ENCODE results near the gene GRID2. TPM values are rescaled to one million over a fixed set of nuclear protein-coding genes. Genes with fewer than 3 reads are reported as not detected.

Gene GRID2
- total RNA-seq, 2 donors from 2014 or later = not detected

DNA sequence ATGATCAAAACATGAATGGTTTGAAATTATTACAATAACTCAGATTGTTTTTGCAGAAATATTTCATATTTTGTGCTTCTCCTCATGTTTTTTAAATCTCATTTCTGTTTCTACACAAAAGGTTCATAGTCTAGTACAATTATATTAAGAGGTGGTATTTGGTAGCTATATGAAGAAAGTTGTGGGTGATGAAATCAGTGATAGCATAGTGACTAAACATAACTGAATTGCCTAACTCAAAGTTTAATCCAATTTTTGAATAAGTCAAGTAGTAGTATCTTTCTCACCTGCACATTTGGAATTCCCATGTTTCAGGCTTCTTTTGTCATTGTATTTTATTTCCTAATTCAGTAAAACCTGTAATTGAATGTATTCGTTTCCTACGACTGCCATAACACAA, 648.7 kb downstream of the GRID2 start:
- H3K27me3 ChIP-seq = no peaks in the 10 kb centered on the region
- H3K27ac ChIP-seq = no peak overlapping the region
- no peak for DNase-seq
- no peaks in the 10 kb centered on the region for H3K9me3 ChIP-seq
- H3K4me3 ChIP-seq = no peak overlapping the region
- intact Hi-C loops (cut with DNase I) = no loop called here
- no peaks in the 10 kb centered on the region for H3K4me1 ChIP-seq
- no peak overlapping the region for H3K9ac ChIP-seq (ENCODE audit: low read depth in 2 of 2, low read length in 2 of 2)
- TF ChIP-seq CTCF (IDR thresholded peaks at IDR 0.05) = no peak
- H3K36me3 ChIP-seq = no peaks in the 10 kb centered on the region

DNA sequence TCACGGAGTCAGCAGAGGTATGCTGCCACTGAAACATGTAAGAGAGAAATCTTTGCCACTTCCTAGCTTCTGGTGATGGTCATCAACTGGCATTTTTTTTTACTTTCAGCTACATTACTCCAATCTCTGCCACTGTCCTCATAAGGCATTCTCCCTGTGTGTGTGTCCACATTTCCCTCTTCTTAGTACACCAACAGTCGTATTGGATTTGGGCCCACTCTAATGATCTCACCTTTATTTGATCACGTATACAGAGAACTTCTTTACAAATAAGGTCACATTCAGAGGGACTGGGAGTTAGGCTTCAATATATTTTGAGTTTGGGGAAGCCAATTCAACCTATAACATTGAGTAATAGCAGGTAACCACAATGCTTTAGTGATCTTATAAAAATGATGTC, 649.1 kb downstream of the GRID2 start:
- no peak for TF ChIP-seq CTCF (IDR thresholded peaks at IDR 0.05)
- Histone ChIP-seq H3K36me3 (no peaks in the 10 kb centered on the region), H3K9me3 (no peaks in the 10 kb centered on the region), H3K4me1 (no peaks in the 10 kb centered on the region), H3K27ac (no peak overlapping the region), H3K27me3 (no peaks in the 10 kb centered on the region), H3K9ac (ENCODE audit: low read depth in 2 of 2, low read length in 2 of 2) (no peak overlapping the region), H3K4me3 (no peak overlapping the region)
- intact Hi-C loops (cut with DNase I) = no loop called here
- DNase-seq = no peak

DNA sequence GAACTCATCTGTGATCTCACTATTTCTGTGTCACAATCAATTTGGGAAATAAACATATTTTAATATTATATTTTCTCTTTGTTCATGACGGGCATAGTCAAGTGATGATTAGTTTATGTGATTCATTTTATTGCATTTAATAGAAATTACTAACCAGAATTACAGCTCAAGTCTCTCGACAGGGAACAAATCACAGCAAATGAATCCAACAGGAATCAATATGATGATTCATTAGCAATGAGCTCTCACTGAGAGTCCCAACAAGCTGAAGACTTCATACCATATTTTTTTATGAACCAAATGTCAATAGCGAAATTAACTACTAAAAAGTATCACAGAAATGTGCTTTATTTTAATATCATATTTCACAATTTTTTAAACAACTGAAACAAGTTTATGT, 649.7 kb downstream of the GRID2 start:
- no peak overlapping the region for H3K4me3 ChIP-seq
- H3K27ac ChIP-seq = no peak overlapping the region
- H3K9me3 ChIP-seq = no peaks in the 10 kb centered on the region
- intact Hi-C loops (cut with DNase I) = no loop called here
- H3K36me3 ChIP-seq = no peaks in the 10 kb centered on the region
- H3K27me3 ChIP-seq = no peaks in the 10 kb centered on the region
- DNase-seq = no peak
- H3K9ac ChIP-seq (ENCODE audit: low read depth in 2 of 2, low read length in 2 of 2) = no peak overlapping the region
- H3K4me1 ChIP-seq = no peaks in the 10 kb centered on the region
- no peak for TF ChIP-seq CTCF (IDR thresholded peaks at IDR 0.05)

DNA sequence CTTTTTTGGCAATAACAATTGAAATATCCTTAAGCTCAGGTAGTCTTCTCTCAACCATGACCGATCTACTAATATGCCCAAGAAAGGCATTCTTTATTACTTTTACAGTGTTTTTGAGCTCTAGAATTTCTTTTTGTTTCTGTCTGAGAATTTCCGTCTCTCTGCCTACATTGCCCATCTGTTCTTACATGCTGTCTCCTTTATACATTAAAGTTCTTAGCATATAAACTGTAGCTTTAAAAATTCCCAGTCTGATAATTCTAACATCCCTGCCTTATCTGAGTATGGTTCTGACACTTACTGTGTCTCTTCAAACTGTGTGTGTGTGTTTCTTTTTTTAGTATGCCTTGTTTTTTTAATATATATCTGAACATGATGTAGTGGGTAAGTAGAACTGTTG, 658.1 kb downstream of the GRID2 start:
- TF ChIP-seq CTCF (IDR thresholded peaks at IDR 0.05) = no peak
- Histone ChIP-seq H3K9me3 (no peaks in the 10 kb centered on the region), H3K27ac (no peak overlapping the region), H3K36me3 (no peaks in the 10 kb centered on the region), H3K27me3 (no peaks in the 10 kb centered on the region), H3K4me1 (no peaks in the 10 kb centered on the region), H3K9ac (ENCODE audit: low read depth in 2 of 2, low read length in 2 of 2) (no peak overlapping the region), H3K4me3 (no peak overlapping the region)
- intact Hi-C loops (cut with DNase I) = no loop called here
- no peak for DNase-seq

- H3K4me3 ChIP-seq = no peak overlapping the region
- no peak for TF ChIP-seq CTCF (IDR thresholded peaks at IDR 0.05)
- H3K36me3 ChIP-seq = no peaks in the 10 kb centered on the region
- H3K4me1 ChIP-seq = no peaks in the 10 kb centered on the region
- H3K27ac ChIP-seq = no peak overlapping the region
- H3K9ac ChIP-seq (ENCODE audit: low read depth in 2 of 2, low read length in 2 of 2) = no peak overlapping the region
- H3K9me3 ChIP-seq = no peaks in the 10 kb centered on the region
- intact Hi-C loops (cut with DNase I) = no loop called here
- no peak for DNase-seq
- no peaks in the 10 kb centered on the region for H3K27me3 ChIP-seq
Observed at GRCh38 chr4:92962831-92963230, 659.1 kb downstream of the GRID2 start.

DNA sequence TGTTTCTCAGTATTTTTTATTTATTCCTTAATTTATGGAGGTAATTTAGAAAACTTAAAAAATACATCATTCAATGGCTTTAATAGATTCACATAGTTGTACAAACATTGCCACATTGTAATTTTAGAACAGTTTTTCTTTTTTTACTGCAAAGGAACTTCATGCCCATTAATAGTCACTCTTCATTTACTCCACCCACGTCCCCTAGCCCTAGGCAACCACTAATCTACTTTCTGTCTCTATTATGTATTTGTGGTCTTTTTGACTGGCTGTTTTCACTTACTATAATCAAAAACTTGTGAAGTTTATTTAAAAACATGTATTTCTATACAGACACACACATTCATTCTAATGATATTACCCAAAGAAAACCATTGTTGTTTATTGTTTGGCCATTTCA, 664.8 kb downstream of the GRID2 start:
- no peak for TF ChIP-seq CTCF (IDR thresholded peaks at IDR 0.05)
- no peaks in the 10 kb centered on the region for H3K27me3 ChIP-seq
- no peak overlapping the region for H3K27ac ChIP-seq
- H3K9me3 ChIP-seq = no peaks in the 10 kb centered on the region
- intact Hi-C loops (cut with DNase I) = no loop called here
- no peak overlapping the region for H3K9ac ChIP-seq (ENCODE audit: low read depth in 2 of 2, low read length in 2 of 2)
- H3K36me3 ChIP-seq = no peaks in the 10 kb centered on the region
- H3K4me1 ChIP-seq = no peaks in the 10 kb centered on the region
- no peak for DNase-seq
- no peak overlapping the region for H3K4me3 ChIP-seq
